ENCODE data around the gene INSC.

INSC gene

DNA sequence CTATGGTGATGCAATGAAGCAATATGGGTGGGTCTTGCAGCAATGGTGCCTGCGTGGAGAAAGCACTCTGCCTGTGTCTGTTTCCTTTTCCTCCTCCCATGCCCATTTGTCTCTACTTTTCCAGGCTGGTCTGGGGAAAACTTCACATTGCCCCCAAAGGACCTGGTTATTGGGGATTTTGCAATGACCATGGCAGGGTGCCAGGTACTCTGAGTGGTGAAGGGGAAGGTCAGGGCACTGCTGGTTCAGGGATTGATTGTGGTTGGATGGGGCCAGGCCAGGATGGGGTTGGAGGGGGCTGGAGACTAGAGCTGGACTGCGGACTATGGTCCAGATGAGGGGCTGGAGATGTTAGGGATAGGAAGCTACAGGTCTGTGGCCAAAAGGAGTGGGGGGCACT, 92.1 kb downstream of the INSC start:
- POLR2A ChIA-PET (ENCODE audit: low non-redundant PET), result no interaction called here
- no peak for DNase-seq (ENCODE audit: low spot score)

DNA sequence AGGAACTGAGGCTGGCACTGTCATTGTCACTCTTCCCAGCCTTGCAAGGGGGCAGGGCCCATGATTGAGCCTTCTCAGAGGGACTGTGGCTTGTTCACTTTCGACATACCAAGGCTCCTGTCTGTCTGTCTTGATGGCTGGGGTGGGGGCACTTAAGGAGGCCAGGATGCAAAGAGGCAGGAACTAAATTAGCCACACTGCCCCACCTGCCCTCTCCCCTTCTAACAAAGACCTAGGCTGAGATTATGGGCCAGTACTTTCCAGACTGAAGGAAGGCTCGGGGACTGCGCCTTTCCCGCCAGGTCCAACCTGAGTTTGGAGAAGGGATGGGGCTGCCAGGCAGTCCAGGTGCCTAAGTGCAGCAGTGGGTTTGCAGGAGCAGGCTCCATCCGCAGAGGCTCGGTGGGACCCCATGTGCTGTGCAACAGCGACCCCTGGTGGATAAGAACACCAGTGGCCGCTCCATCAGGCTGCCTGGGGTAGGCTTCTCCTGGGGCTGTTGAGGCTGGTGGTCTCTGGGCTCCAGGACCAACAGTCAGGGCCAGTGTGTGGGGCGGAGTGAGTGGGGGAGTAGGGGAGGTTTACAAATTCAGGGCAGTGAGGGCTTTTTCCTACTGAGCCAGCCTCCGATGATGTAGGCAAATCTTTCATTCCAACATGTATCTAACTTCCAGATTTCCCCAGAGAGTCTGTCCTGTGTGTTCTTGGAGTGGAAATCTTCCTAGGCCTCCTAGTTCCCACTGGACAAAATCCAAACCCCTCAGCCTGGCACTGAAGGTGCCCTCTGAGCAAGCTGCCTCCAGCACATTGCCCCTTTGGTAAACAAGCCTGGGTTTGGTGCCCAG, 93.9 kb downstream of the INSC start:
- TF ChIP-seq, protein P1, sequence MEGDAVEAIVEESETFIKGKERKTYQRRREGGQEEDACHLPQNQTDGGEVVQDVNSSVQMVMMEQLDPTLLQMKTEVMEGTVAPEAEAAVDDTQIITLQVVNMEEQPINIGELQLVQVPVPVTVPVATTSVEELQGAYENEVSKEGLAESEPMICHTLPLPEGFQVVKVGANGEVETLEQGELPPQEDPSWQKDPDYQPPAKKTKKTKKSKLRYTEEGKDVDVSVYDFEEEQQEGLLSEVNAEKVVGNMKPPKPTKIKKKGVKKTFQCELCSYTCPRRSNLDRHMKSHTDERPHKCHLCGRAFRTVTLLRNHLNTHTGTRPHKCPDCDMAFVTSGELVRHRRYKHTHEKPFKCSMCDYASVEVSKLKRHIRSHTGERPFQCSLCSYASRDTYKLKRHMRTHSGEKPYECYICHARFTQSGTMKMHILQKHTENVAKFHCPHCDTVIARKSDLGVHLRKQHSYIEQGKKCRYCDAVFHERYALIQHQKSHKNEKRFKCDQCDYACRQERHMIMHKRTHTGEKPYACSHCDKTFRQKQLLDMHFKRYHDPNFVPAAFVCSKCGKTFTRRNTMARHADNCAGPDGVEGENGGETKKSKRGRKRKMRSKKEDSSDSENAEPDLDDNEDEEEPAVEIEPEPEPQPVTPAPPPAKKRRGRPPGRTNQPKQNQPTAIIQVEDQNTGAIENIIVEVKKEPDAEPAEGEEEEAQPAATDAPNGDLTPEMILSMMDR (conservative IDR thresholded peaks at IDR 0.05; ENCODE audit: low read depth), result peak; percentile 59
- ChIA-PET CTCF (interaction anchor here (0.5 to 2.8 kb wide), 5 partner anchors 30 to 300 kb away, joined by 3 to 26 read pairs (median 4); no protein-coding TSS in a partner anchor), POLR2A (ENCODE audit: low non-redundant PET) (no interaction called here)
- H3K27ac ChIP-seq, result no peak overlapping the region
- DNase-seq (ENCODE audit: low spot score), result peak; percentile 77

More for the DNA sequence above, 92.1 kb downstream of the INSC start:
- TF ChIP-seq, protein P1 (conservative IDR thresholded peaks at IDR 0.05; ENCODE audit: low read depth), result no peak
- H3K27ac ChIP-seq, result no peak overlapping the region
- CTCF ChIA-PET, result interaction anchor here (0.6 to 2.8 kb wide), 7 partner anchors 12 to 1517 kb away, joined by 3 to 26 read pairs (median 4); no protein-coding TSS in a partner anchor

DNA sequence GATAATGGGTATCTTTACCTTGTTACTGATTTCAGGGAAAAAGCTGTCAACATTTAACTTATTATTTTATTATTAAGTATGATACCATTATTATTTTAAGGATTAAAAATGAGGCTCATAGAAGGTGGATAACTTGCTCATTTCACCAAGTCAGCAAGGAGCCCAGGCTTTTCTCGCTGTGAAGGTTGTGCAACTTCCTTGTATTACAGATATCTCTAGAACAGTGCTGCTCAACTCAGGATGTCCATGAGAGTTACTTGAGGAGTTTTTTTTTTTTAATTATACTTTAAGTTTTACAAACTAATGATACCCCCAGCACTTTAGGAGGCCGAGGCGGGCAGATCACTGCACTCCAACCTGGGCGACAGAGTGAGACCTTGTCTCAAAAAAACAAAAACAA, 98.2 kb downstream of the INSC start:
- H3K27ac ChIP-seq, result no peak overlapping the region
- POLR2A ChIA-PET (ENCODE audit: low non-redundant PET), result no interaction called here
- DNase-seq (ENCODE audit: low spot score), result no peak
- TF ChIP-seq, protein P1 (conservative IDR thresholded peaks at IDR 0.05; ENCODE audit: low read depth), result no peak
- CTCF ChIA-PET, result no interaction called here

DNA sequence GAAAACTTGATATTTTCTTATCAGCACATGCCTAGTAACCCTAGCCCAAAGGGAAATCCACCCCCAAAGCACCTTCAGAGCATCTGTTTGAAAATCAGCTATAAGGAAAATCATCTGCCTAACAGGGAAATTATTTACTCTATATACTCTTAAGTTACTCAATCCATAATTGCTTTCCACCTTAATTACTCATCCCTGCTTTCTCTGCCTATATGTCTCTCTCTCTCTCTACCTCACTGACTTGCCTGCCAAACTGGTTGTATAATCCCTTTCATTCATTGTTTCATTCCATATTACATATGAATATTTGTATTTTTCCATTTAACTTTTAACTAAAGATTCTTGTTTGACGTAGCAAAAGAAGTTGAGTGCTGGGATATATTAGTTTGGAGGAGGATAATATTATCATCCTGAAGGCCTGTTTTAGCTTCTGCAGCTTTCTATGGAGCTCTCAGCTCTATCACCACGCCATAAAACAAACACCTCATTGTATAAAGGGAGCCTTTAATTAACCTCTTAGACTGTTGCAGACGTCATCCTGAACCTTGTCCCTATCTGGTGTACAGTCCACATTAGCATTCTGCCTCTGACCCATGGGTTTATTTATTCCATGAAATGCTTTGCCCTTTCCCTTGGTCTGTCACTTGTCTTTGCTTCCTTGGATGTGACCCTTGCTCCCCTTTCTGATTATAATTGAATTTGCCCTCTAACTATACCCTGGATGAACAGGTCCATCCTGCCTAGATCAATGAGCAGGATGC, 98.9 kb downstream of the INSC start:
- no peak overlapping the region for H3K27ac ChIP-seq
- no peak for DNase-seq (ENCODE audit: low spot score)
- POLR2A ChIA-PET (ENCODE audit: low non-redundant PET), result no interaction called here
- TF ChIP-seq, protein P1 (conservative IDR thresholded peaks at IDR 0.05; ENCODE audit: low read depth), result no peak
- CTCF ChIA-PET, result no interaction called here

DNA sequence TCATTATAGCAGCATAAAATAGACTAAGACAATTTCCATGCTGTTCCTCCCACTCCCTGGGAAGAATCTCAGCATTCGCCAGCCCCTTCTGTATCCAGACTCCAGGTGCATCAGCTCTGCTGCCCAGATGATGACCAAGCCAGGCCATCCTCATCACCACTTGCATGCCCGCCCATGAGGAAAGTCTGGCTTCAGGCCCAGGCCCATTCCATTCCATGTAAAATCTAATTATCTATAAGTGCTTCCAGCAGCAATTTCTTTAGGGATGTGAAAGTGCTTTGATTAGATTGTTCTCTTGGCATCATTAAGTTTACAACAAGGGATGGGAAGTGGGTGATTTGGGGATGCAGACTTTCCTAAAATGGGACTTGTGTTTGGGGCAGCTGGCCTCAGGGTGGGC, 100.3 kb downstream of the INSC start:
- CTCF ChIA-PET, result no interaction called here
- no peak for DNase-seq (ENCODE audit: low spot score)
- POLR2A ChIA-PET (ENCODE audit: low non-redundant PET), result no interaction called here
- H3K27ac ChIP-seq, result no peak overlapping the region
- TF ChIP-seq, protein P1 (conservative IDR thresholded peaks at IDR 0.05; ENCODE audit: low read depth), result no peak

DNA sequence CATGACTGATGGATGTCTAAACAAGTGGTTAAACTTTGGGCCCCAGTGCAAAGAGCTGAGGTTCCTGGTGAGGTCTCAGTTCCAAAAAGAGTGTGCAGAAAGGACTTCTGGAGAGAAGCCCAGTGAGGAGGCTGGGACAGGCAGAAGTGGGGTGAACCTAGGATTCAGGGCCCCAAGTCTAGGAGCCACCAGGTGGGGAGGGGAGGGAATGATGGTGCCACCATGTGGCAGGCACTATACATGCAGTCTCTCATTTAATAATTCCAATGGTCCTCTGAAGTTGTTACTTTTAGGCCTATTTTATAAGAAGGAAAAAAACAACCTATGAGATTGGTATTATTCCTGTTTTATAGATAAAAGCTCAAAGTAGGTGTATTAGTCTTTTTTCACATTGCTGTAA, 102.0 kb downstream of the INSC start:
- H3K27ac ChIP-seq, result no peak overlapping the region
- ChIA-PET CTCF (interaction anchor here (0.5 to 0.9 kb wide), 3 partner anchors 13 to 329 kb away, joined by 3 to 4 read pairs (median 3); no protein-coding TSS in a partner anchor), POLR2A (ENCODE audit: low non-redundant PET) (no interaction called here)
- TF ChIP-seq, protein P1 (conservative IDR thresholded peaks at IDR 0.05; ENCODE audit: low read depth), result no peak; the same call in 1 of the 2 replicates
- DNase-seq (ENCODE audit: low spot score), result peak; percentile 18

Measured in RWPE1 (cell line).